Tibial nerve (tissue), 4 donors: Measurements from ENCODE around the gene TRIM49B. TPM values are rescaled to one million over a fixed set of nuclear protein-coding genes. Genes with fewer than 3 reads are reported as not detected.
"Not testable (repeated sequence)": the region's sequence is repeated elsewhere in the genome, so short reads cannot be mapped to it uniquely, and the experiment has no call there.

ENCODE experiments used
- DNase-seq, 2 donors: peaks; one replicate each; pipeline ENCODE4 v3.0.0-alpha.2; 2019; ENCODE audit warnings: low spot score in 2 of 2
- H3K27ac ChIP-seq, 4 donors: fragments of 200-600 bp; sonication (generic) in 3 of 4; one replicate each; pipeline ENCODE4 v1.5.1; 2017 to 2019; ENCODE audit warnings: mild to moderate bottlenecking in 1 of 4
- H3K27me3 ChIP-seq, 2 donors: fragments of 200-600 bp; sonication (generic) in 1 of 2; one replicate each; pipeline versions ENCODE4 v1.5.1 to v1.6.0; 2017 to 2019
- H3K36me3 ChIP-seq, 3 donors: fragments of 200-600 bp; sonication (generic); one replicate each; pipeline ENCODE4 v1.5.1; 2018 to 2019
- H3K4me1 ChIP-seq, 4 donors: fragments of 200-600 bp; sonication (generic) in 3 of 4; one replicate each; pipeline ENCODE4 v1.5.1; 2017 to 2019
- H3K4me3 ChIP-seq, 4 donors: fragments of 200-600 bp; sonication (generic) in 3 of 4; one replicate each; pipeline ENCODE4 v1.5.1; 2017 to 2019; ENCODE audit warnings: mild to moderate bottlenecking in 1 of 4, moderate library complexity in 1 of 4
- H3K9me3 ChIP-seq, 4 donors: fragments of 200-600 bp; sonication (generic) in 3 of 4; one replicate each; pipeline ENCODE4 v1.5.1; 2017 to 2019
- WGBS, 2 donors: methylation state at CpG; one replicate each; pipeline ENCODE4 v1.1.5; 2018; 5-methylcytosine and 5-hydroxymethylcytosine counted together
- small RNA-seq: library from RNA; depleted of rRNA; stranded (forward); fragments of <200 nt; gene quantifications from one replicate; pipeline ENCODE3, GENCODE V24; 2016
- total RNA-seq, 4 donors: library from RNA; depleted of rRNA; stranded (reverse); fragments of >200 nt; gene quantifications; one replicate each; pipeline ENCODE4 v1.1.0, GENCODE V29; 2016

TRIM49B gene
- under 1 TPM in 1 of 4 donors, not detected in 3; 0.60 TPM for total RNA-seq

- H3K36me3 ChIP-seq, H3K27ac ChIP-seq, H3K27me3 ChIP-seq, H3K4me1 ChIP-seq, H3K9me3 ChIP-seq, H3K4me3 ChIP-seq, DNase-seq: not testable (repeated sequence)
- 22 to 26% methylated on average over 2 of the region's 2 CpGs for WGBS, 2 donors
Observed at GRCh38 chr11:49028523-49028922, at the start of gene TRIM49B. Gene TRIM49B (plus strand): TSS chr11:49028823. CDS start chr11:49031600, 2,777 bp downstream.

GRCh38 chr11:48983785-48984184 lies 44.8 kb upstream of the TRIM49B start, which contains the start of gene TRIM51G:
Gene TRIM51G (minus strand): TSS chr11:48983885. CDS start chr11:48981695, 2,190 bp downstream.
- not testable (repeated sequence) for DNase-seq, H3K9me3 ChIP-seq, H3K4me3 ChIP-seq, H3K4me1 ChIP-seq, H3K36me3 ChIP-seq, H3K27ac ChIP-seq, H3K27me3 ChIP-seq

- DNase-seq, H3K27ac ChIP-seq, H3K27me3 ChIP-seq, H3K36me3 ChIP-seq, H3K4me3 ChIP-seq, H3K4me1 ChIP-seq: not testable (repeated sequence)
- 57 to 59% methylated on average over 16 to 23 of the region's 28 CpGs for WGBS, 2 donors
- H3K9me3 ChIP-seq: peaks cover 0 to 13% (median 0%) of the 10 kb centered on the region in 4 donors
Observed at GRCh38 chr11:49048229-49048628, 19.6 kb downstream of the TRIM49B start.

GRCh38 chr11:49049821-49050220 lies 21.2 kb downstream of the TRIM49B start:
- not testable (repeated sequence) for H3K27ac ChIP-seq, H3K27me3 ChIP-seq, H3K4me1 ChIP-seq, H3K36me3 ChIP-seq, DNase-seq, H3K4me3 ChIP-seq
- WGBS, 2 donors: 67 to 69% methylated on average over 8 to 37 of the region's 38 CpGs
- peaks cover 0 to 13% (median 0%) of the 10 kb centered on the region in 4 donors for H3K9me3 ChIP-seq

- not testable (repeated sequence) for H3K4me3 ChIP-seq, DNase-seq, H3K36me3 ChIP-seq, H3K9me3 ChIP-seq, H3K27me3 ChIP-seq, H3K4me1 ChIP-seq, H3K27ac ChIP-seq
- WGBS, 2 donors: 81 to 83% methylated on average over 5 of the region's 5 CpGs
Observed at GRCh38 chr11:49059012-49059411, 30.4 kb downstream of the TRIM49B start, which contains the start of gene TRIM64C. Gene TRIM64C (minus strand): TSS chr11:49059112. CDS start chr11:49059112, 0 bp downstream.

GRCh38 chr11:49069897-49070296 lies 41.3 kb downstream of the TRIM49B start:
- not testable (repeated sequence) for H3K4me3 ChIP-seq, H3K4me1 ChIP-seq, H3K36me3 ChIP-seq, H3K27me3 ChIP-seq, H3K27ac ChIP-seq, DNase-seq, H3K9me3 ChIP-seq
- WGBS, 2 donors: 67 to 70% methylated on average over 5 of the region's 5 CpGs

Small RNA genes within 50 kb of the gene (small RNA-seq; reads per million reads assigned to genes)
- not detected for gene AC084851.1

Other genes with a start within 250 kb of the TRIM49B start
- not detected for gene TRIM51G, start 44.9 kb upstream of the TRIM49B start, total RNA-seq
- not detected for gene TRIM64C, start 30.3 kb downstream of the TRIM49B start, total RNA-seq
- gene FOLH1, start 179.8 kb downstream of the TRIM49B start, total RNA-seq: 10 to 100 TPM in 3 of 4 donors, 1 to 10 TPM in 1; 7.2 to 23.4 (median 11.8) TPM